GM12873 (cell line): ENCODE results near the gene SH3GL1.

ENCODE experiments used
- TF ChIP-seq, protein P1 (sequence below): IDR thresholded peaks from 2 replicates; pipeline ENCODE4 v1.5.1; 2012; ENCODE audit warnings: low read depth, mild to moderate bottlenecking, moderate library complexity, low read length, control low read depth; ENCODE audit not compliant: insufficient read depth; ENCODE audit errors: missing control alignments

The SH3GL1 gene, protein sequence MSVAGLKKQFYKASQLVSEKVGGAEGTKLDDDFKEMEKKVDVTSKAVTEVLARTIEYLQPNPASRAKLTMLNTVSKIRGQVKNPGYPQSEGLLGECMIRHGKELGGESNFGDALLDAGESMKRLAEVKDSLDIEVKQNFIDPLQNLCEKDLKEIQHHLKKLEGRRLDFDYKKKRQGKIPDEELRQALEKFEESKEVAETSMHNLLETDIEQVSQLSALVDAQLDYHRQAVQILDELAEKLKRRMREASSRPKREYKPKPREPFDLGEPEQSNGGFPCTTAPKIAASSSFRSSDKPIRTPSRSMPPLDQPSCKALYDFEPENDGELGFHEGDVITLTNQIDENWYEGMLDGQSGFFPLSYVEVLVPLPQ

DNA sequence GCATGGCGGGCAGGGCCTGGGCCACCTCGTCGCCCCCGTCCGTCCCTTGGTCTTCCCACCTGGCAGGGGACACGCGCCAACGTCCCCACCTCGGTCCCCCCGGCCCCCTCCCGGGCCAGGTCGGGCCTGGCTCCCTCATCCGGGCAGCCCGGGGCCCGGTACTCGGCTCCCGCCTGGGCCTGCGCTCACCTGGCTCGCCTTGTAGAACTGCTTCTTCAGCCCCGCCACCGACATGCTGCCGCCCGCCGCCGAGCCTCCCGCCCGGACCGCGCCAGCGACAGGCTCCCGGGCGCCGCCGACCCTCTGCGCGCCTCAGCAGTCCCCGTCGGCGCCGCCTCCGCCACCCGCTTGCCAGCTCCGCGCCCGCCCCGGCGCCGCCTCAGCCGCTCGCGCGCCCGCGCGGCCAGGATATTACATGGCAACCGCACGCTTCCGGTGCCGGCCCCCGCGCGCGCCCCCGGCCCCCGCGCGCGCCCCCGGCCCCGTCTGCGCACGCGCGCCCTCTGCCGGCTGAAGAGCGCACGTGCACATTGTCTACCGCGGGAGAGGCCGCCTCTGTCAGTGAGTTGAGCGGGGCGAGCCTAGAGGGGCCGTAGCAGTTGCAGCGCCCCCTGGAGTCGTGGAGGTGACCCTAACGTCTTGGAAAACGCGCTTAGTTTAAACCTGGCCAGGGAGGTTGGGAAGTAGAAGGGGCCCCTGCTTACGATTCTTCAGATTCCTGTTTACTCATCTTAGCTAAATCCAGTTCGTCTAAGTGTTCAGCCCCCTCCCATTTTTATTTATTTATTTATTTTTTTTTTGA is at the start of gene SH3GL1:
Gene SH3GL1 (minus strand): TSS at position 413 of the 802 bp plus-strand sequence. CDS start 179 bp downstream, at position 234.
- TF ChIP-seq, protein P1, sequence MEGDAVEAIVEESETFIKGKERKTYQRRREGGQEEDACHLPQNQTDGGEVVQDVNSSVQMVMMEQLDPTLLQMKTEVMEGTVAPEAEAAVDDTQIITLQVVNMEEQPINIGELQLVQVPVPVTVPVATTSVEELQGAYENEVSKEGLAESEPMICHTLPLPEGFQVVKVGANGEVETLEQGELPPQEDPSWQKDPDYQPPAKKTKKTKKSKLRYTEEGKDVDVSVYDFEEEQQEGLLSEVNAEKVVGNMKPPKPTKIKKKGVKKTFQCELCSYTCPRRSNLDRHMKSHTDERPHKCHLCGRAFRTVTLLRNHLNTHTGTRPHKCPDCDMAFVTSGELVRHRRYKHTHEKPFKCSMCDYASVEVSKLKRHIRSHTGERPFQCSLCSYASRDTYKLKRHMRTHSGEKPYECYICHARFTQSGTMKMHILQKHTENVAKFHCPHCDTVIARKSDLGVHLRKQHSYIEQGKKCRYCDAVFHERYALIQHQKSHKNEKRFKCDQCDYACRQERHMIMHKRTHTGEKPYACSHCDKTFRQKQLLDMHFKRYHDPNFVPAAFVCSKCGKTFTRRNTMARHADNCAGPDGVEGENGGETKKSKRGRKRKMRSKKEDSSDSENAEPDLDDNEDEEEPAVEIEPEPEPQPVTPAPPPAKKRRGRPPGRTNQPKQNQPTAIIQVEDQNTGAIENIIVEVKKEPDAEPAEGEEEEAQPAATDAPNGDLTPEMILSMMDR = peak; percentile 92

DNA sequence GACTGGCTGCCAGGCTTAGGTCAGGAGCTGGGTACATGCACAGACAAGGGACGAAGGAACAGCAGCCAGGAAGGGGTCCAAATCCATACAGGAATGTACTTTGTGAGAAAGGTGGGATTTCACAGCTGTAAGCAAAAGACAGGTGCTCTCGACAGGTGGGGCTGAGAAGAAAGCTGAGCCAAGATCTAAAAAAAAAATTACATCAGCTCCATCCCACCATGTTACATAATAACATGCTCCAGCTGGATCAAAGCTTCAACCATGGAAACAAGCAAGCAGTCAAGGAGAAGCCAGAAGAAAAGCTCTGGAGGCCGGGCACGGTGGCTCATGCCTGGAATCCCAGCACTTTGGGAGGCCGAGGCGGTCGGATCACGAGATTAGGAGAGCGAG is 49.3 kb upstream of the SH3GL1 start:
- TF ChIP-seq, protein P1 = no peak

DNA sequence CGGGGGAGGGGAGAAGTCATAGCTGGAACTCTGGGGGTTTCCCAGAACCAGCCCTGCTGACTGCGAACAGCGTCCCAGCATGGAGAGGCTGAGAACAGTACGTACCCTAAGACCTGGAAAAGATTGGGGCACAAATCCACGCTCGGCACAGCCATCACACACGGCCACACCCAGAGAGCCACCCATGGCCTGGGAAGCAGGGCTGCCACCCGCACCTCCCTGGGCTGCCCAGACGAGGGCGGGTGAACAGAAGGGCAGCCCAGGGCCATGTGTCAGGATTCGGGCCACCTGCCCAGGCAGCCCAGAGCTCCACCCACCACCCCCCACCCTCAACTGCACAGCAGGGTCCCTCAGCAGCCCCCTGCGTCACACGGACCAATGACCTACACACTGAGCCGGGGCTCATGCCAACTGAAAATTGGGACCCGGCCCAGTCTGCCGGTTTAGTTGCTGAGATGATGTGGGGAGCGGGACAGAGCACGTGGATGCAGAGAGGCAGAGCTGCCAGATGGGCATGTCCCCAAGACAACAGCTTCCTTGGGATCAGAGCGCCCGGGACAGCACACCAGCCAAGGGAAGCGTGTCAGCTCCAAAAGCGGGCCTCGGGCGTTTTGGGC is 48.8 kb upstream of the SH3GL1 start:
- TF ChIP-seq, protein P1 = no peak

DNA sequence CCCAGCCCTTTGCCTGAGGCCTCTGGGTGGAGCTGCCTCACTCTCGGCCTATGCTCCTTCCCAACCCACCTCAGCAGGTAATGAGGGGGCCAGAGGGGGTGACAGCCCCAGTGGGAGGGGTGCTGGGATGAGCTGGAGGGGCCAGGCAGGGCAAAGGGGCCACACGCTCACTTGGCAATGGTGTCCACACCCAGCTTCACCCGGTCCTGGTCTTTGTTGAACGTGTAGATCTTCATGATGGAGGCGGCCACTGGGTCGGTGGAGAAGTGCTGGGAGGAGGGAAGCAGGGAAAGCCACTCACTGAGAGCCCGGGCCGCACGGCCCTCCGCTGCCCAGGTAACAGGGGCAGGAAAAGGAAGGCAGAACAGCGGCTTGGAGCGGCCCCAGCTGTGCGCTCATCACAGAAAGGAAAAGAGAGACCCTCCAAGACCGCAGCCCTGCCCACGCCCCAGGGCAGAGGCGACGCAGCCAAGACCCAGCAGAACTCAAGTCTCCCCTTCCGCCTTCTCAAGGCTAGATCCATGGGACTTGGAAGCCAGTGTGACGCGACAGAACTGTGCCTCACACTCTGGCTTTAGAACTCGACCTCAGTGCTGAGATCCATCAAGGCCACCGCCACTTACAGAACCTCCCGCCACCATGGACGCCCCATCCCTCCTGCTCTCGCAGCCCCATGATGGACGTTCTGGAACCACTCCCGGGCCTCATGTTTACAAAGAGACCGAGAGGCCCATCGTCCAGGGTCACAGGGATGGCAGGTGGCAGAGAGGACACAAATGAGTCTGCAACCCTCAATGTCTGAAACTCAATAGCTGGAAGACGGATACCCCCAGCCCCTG is 48.0 kb upstream of the SH3GL1 start:
- TF ChIP-seq, protein P1 = no peak

- TF ChIP-seq, protein P1 = no peak
Measured at GRCh38 chr19:4447327-4448146, 47.2 kb upstream of the SH3GL1 start.

GRCh38 chr19:4446704-4447200 is 46.4 kb upstream of the SH3GL1 start:
- TF ChIP-seq, protein P1 = no peak
